A549 (cell line): Measurements from ENCODE around the gene SIK3.

Experiments
- BHLHE40 ChIP-seq: IDR thresholded peaks from 2 replicates; pipeline ENCODE4 v1.6.1; 2012; ENCODE audit warnings: low read depth, low read length, inconsistent platforms
- EP300 ChIP-seq, 2 experiments: fragments of >200 bp; sonication (Bioruptor Twin); formaldehyde crosslinking; IDR thresholded peaks; 2 replicates in 1 of 2; 3 replicates in 1 of 2; pipeline ENCODE4 v1.6.1; 2016 to 2017
- POLR2A ChIP-seq: IDR thresholded peaks from 2 replicates; pipeline ENCODE4 v1.6.1; 2012; ENCODE audit warnings: mild to moderate bottlenecking, low read length
- RFX5 ChIP-seq: fragments of 450-650 bp; IDR thresholded peaks from 2 replicates; pipeline ENCODE4 v1.7.1; 2014; ENCODE audit warnings: antibody characterized with exemption, mild to moderate bottlenecking, moderate library complexity
- ZFP36 ChIP-seq: fragments of 450-650 bp; IDR thresholded peaks from 2 replicates; pipeline ENCODE4 v1.6.1; 2014; ENCODE audit warnings: borderline replicate concordance; ENCODE audit not compliant: partially characterized antibody

DNA sequence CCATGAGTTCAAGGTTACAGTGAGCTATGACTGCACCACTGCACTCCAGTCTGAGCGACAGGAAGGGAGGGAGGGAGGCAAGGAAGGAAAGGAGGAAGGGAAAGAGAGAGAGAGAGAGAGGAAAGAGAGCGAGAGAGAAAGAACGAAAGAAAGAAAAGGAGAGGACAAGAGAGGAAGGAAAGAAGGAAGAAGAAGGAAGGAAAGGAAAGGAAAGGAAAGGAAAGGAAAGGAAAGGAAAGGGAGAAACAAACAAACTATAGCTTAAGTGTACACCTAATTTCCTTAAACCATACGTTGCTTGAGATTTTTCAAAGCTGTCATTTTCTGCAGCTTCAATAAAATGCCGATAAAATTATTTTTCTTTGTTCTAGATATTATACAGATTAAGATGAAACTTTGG lies 180.6 kb downstream of the SIK3 start:
- TF ChIP-seq BHLHE40: no peak
- no peak for TF ChIP-seq RFX5
- TF ChIP-seq ZFP36: no peak
- TF ChIP-seq EP300 (IDR thresholded peaks at IDR 0.05): no peak
- TF ChIP-seq POLR2A: no peak
